Adipocyte (in vitro differentiated cells): Measurements from ENCODE around the gene MEG3.

Source experiments
- DNase-seq: peaks from one replicate; pipeline ENCODE4 v3.0.0-alpha.2; 2015; ENCODE audit warnings: low read depth
- H3K27me3 ChIP-seq: replicated peaks from 2 replicates; pipeline ENCODE4 v1.7.0; 2013; ENCODE audit warnings: mild to moderate bottlenecking, low read length, moderate library complexity; ENCODE audit not compliant: control insufficient read depth, insufficient read depth
- H3K36me3 ChIP-seq: 2 replicates; pipeline ENCODE4 v1.7.0; 2013; ENCODE audit warnings: low read length, mild to moderate bottlenecking, moderate library complexity; ENCODE audit not compliant: control insufficient read depth, insufficient read depth, severe bottlenecking
- H3K4me1 ChIP-seq: 2 replicates; pipeline ENCODE4 v1.7.0; 2013; ENCODE audit warnings: mild to moderate bottlenecking, low read length, moderate library complexity; ENCODE audit not compliant: control insufficient read depth, insufficient read depth
- H3K4me3 ChIP-seq: 2 replicates; pipeline ENCODE4 v1.7.0; 2013; ENCODE audit warnings: mild to moderate bottlenecking, low read length, moderate library complexity
- H3K9ac ChIP-seq: 2 replicates; pipeline ENCODE4 v1.7.0; 2013; ENCODE audit warnings: mild to moderate bottlenecking, low read length, moderate library complexity
- H3K9me3 ChIP-seq: 2 replicates; pipeline ENCODE4 v1.7.0; 2013; ENCODE audit warnings: mild to moderate bottlenecking, low read length, moderate library complexity; ENCODE audit not compliant: control insufficient read depth

Gene MEG3

GRCh38 chr14:100844082-100844408 is 18.1 kb downstream of the MEG3 start:
- H3K36me3 ChIP-seq: peaks cover 16% of the 10 kb centered on the region
- H3K4me1 ChIP-seq: peaks cover 19% of the 10 kb centered on the region
- no peak for DNase-seq
- no peak overlapping the region for H3K9ac ChIP-seq
- no peaks in the 10 kb centered on the region for H3K9me3 ChIP-seq
- H3K4me3 ChIP-seq: no peak overlapping the region
- no peaks in the 10 kb centered on the region for H3K27me3 ChIP-seq

GRCh38 chr14:100844421-100844820 is 18.5 kb downstream of the MEG3 start:
- H3K4me1 ChIP-seq: peaks cover 21% of the 10 kb centered on the region
- no peak for DNase-seq
- H3K36me3 ChIP-seq: peaks cover 16% of the 10 kb centered on the region
- H3K27me3 ChIP-seq: no peaks in the 10 kb centered on the region
- no peak overlapping the region for H3K4me3 ChIP-seq
- H3K9me3 ChIP-seq: no peaks in the 10 kb centered on the region
- no peak overlapping the region for H3K9ac ChIP-seq

- Histone ChIP-seq H3K4me1 (peaks cover 25% of the 10 kb centered on the region), H3K36me3 (peaks cover 16% of the 10 kb centered on the region), H3K27me3 (no peaks in the 10 kb centered on the region), H3K9me3 (no peaks in the 10 kb centered on the region), H3K9ac (no peak overlapping the region), H3K4me3 (no peak overlapping the region)
- DNase-seq: no peak
Measured at GRCh38 chr14:100844846-100845245, 18.9 kb downstream of the MEG3 start.

GRCh38 chr14:100845341-100845740 is 19.4 kb downstream of the MEG3 start:
- peaks cover 16% of the 10 kb centered on the region for H3K36me3 ChIP-seq
- no peak for DNase-seq
- H3K9me3 ChIP-seq: no peaks in the 10 kb centered on the region
- peaks cover 26% of the 10 kb centered on the region for H3K4me1 ChIP-seq
- H3K4me3 ChIP-seq: no peak overlapping the region
- H3K27me3 ChIP-seq: no peaks in the 10 kb centered on the region
- no peak overlapping the region for H3K9ac ChIP-seq

GRCh38 chr14:100846309-100846859 is 20.5 kb downstream of the MEG3 start:
- Histone ChIP-seq H3K9me3 (no peaks in the 10 kb centered on the region), H3K4me1 (peaks cover 26% of the 10 kb centered on the region), H3K9ac (no peak overlapping the region), H3K4me3 (no peak overlapping the region), H3K36me3 (peaks cover 16% of the 10 kb centered on the region), H3K27me3 (no peaks in the 10 kb centered on the region)
- no peak for DNase-seq

GRCh38 chr14:100849115-100849781 is 23.3 kb downstream of the MEG3 start:
- no peak overlapping the region for H3K9ac ChIP-seq
- H3K9me3 ChIP-seq: no peaks in the 10 kb centered on the region
- H3K4me3 ChIP-seq: peak overlapping the region; percentile 57

GRCh38 chr14:100850841-100851585 is 25.1 kb downstream of the MEG3 start:
- Histone ChIP-seq H3K4me1 (peaks cover 11% of the 10 kb centered on the region), H3K9ac (no peak overlapping the region), H3K9me3 (no peaks in the 10 kb centered on the region), H3K4me3 (no peak overlapping the region), H3K36me3 (peaks cover 9% of the 10 kb centered on the region), H3K27me3 (peaks cover 4% of the 10 kb centered on the region)
- peak; percentile 48 for DNase-seq

More at GRCh38 chr14:100849115-100849781, 23.3 kb downstream of the MEG3 start:
- Histone ChIP-seq H3K36me3 (peaks cover 16% of the 10 kb centered on the region), H3K4me1 (peaks cover 11% of the 10 kb centered on the region), H3K27me3 (peaks cover under 1% of the 10 kb centered on the region)
- DNase-seq: peak; percentile 32

- Histone ChIP-seq H3K36me3 (peaks cover 5% of the 10 kb centered on the region), H3K9ac (no peak overlapping the region), H3K4me1 (peaks cover 11% of the 10 kb centered on the region), H3K4me3 (no peak overlapping the region), H3K27me3 (peaks cover 4% of the 10 kb centered on the region), H3K9me3 (no peaks in the 10 kb centered on the region)
- no peak for DNase-seq
Measured at GRCh38 chr14:100851586-100851916, 25.6 kb downstream of the MEG3 start.

GRCh38 chr14:100851946-100852620 is 26.2 kb downstream of the MEG3 start:
- H3K27me3 ChIP-seq: peaks cover 4% of the 10 kb centered on the region
- no peaks in the 10 kb centered on the region for H3K9me3 ChIP-seq
- DNase-seq: no peak
- H3K4me3 ChIP-seq: no peak overlapping the region
- H3K36me3 ChIP-seq: peaks cover 5% of the 10 kb centered on the region
- no peak overlapping the region for H3K9ac ChIP-seq
- peaks cover 11% of the 10 kb centered on the region for H3K4me1 ChIP-seq

GRCh38 chr14:100854435-100854834 is 28.5 kb downstream of the MEG3 start:
- peaks cover 5% of the 10 kb centered on the region for H3K36me3 ChIP-seq
- H3K9me3 ChIP-seq: no peaks in the 10 kb centered on the region
- H3K4me3 ChIP-seq: no peak overlapping the region
- H3K27me3 ChIP-seq: peaks cover 8% of the 10 kb centered on the region
- no peak for DNase-seq
- H3K9ac ChIP-seq: no peak overlapping the region
- peaks cover 5% of the 10 kb centered on the region for H3K4me1 ChIP-seq

GRCh38 chr14:100855256-100855930 is 29.5 kb downstream of the MEG3 start:
- no peak for DNase-seq
- H3K9me3 ChIP-seq: no peaks in the 10 kb centered on the region
- H3K27me3 ChIP-seq: peaks cover 8% of the 10 kb centered on the region
- peaks cover 5% of the 10 kb centered on the region for H3K36me3 ChIP-seq
- no peak overlapping the region for H3K4me3 ChIP-seq
- no peaks in the 10 kb centered on the region for H3K4me1 ChIP-seq
- no peak overlapping the region for H3K9ac ChIP-seq
